HEK293 (cell line): ENCODE results near the gene ARHGAP21.
A peak's percentile ranks its signal among the peaks of the same experiment; 100 is the strongest.

Experiments
- EGR2 ChIP-seq: fragments of 450-650 bp; formaldehyde crosslinking; IDR thresholded peaks from 2 replicates; pipeline ENCODE4 v1.5.1; 2016; ENCODE audit warnings: low read depth, missing biosample characterization, missing genetic modification characterization
- FEZF1 ChIP-seq: fragments of 450-650 bp; formaldehyde crosslinking; IDR thresholded peaks from 2 replicates; pipeline ENCODE4 v1.5.1; 2016; ENCODE audit warnings: missing biosample characterization, missing genetic modification characterization
- GFI1B ChIP-seq: fragments of 450-650 bp; formaldehyde crosslinking; IDR thresholded peaks from 2 replicates; pipeline ENCODE4 v1.5.1; 2016; ENCODE audit warnings: missing biosample characterization, missing genetic modification characterization
- IKZF3 ChIP-seq: fragments of 450-650 bp; IDR thresholded peaks from 2 replicates; pipeline ENCODE4 v1.5.0; 2018; ENCODE audit warnings: missing biosample characterization, mild to moderate bottlenecking, missing genetic modification characterization, moderate library complexity
- KLF17 ChIP-seq: fragments of 450-650 bp; formaldehyde crosslinking; IDR thresholded peaks from 2 replicates; pipeline ENCODE4 v1.5.1; 2016; ENCODE audit warnings: missing biosample characterization, missing genetic modification characterization
- KLF8 ChIP-seq: fragments of 450-650 bp; formaldehyde crosslinking; IDR thresholded peaks from 2 replicates; pipeline ENCODE4 v1.5.1; 2016; ENCODE audit warnings: missing biosample characterization, missing genetic modification characterization
- PRDM10 ChIP-seq: fragments of 450-650 bp; formaldehyde crosslinking; IDR thresholded peaks from 2 replicates; pipeline ENCODE4 v1.5.1; 2016; ENCODE audit warnings: missing biosample characterization, missing genetic modification characterization
- SCRT2 ChIP-seq: fragments of 450-650 bp; formaldehyde crosslinking; IDR thresholded peaks from 2 replicates; pipeline ENCODE4 v1.5.1; 2016; ENCODE audit warnings: missing biosample characterization, missing genetic modification characterization
- YY2 ChIP-seq: fragments of 450-650 bp; formaldehyde crosslinking; IDR thresholded peaks from 2 replicates; pipeline ENCODE4 v1.5.1; 2016; ENCODE audit warnings: missing biosample characterization, missing genetic modification characterization
- ZBTB11 ChIP-seq: fragments of 450-650 bp; formaldehyde crosslinking; conservative IDR thresholded peaks from 2 replicates; pipeline ENCODE4 v1.5.1; 2016; ENCODE audit warnings: low read depth, missing biosample characterization, missing genetic modification characterization
- ZBTB44 ChIP-seq: fragments of 450-650 bp; IDR thresholded peaks from 2 replicates; pipeline ENCODE4 v1.5.1; 2018; ENCODE audit warnings: missing biosample characterization, mild to moderate bottlenecking, missing genetic modification characterization
- ZBTB48 ChIP-seq: fragments of 450-650 bp; formaldehyde crosslinking; IDR thresholded peaks from 2 replicates; pipeline ENCODE4 v1.5.1; 2016; ENCODE audit warnings: missing biosample characterization, missing genetic modification characterization
- ZBTB8A ChIP-seq: fragments of 450-650 bp; formaldehyde crosslinking; IDR thresholded peaks from 2 replicates; pipeline ENCODE4 v1.5.1; 2016; ENCODE audit warnings: missing biosample characterization, missing genetic modification characterization
- ZFHX2 ChIP-seq: fragments of 450-650 bp; formaldehyde crosslinking; conservative IDR thresholded peaks from 2 replicates; pipeline ENCODE4 v1.5.1; 2016; ENCODE audit warnings: missing biosample characterization, missing genetic modification characterization
- ZNF157 ChIP-seq: fragments of 450-650 bp; formaldehyde crosslinking; IDR thresholded peaks from 2 replicates; pipeline ENCODE4 v1.5.1; 2016; ENCODE audit warnings: missing biosample characterization, missing genetic modification characterization
- ZNF169 ChIP-seq: fragments of 450-650 bp; formaldehyde crosslinking; IDR thresholded peaks from 2 replicates; pipeline ENCODE4 v1.5.1; 2016; ENCODE audit warnings: missing biosample characterization, missing genetic modification characterization
- ZNF175 ChIP-seq: fragments of 450-650 bp; formaldehyde crosslinking; IDR thresholded peaks from 2 replicates; pipeline ENCODE4 v1.5.1; 2016; ENCODE audit warnings: missing biosample characterization, missing genetic modification characterization
- ZNF23 ChIP-seq: fragments of 450-650 bp; formaldehyde crosslinking; IDR thresholded peaks from 2 replicates; pipeline ENCODE4 v1.5.1; 2016; ENCODE audit warnings: missing biosample characterization, missing genetic modification characterization, borderline replicate concordance
- ZNF280C ChIP-seq: fragments of 450-650 bp; formaldehyde crosslinking; IDR thresholded peaks from 2 replicates; pipeline ENCODE4 v1.5.1; 2016; ENCODE audit warnings: missing biosample characterization, missing genetic modification characterization
- ZNF521 ChIP-seq: fragments of 450-650 bp; formaldehyde crosslinking; IDR thresholded peaks from 2 replicates; pipeline ENCODE4 v1.5.1; 2017; ENCODE audit warnings: missing biosample characterization, mild to moderate bottlenecking, missing genetic modification characterization
- ZNF555 ChIP-seq: fragments of 450-650 bp; formaldehyde crosslinking; conservative IDR thresholded peaks from 2 replicates; pipeline ENCODE4 v1.5.1; 2017; ENCODE audit warnings: missing biosample characterization, mild to moderate bottlenecking, missing genetic modification characterization, inconsistent platforms
- ZNF639 ChIP-seq: fragments of 450-650 bp; formaldehyde crosslinking; IDR thresholded peaks from 2 replicates; pipeline ENCODE4 v1.5.1; 2016; ENCODE audit warnings: missing biosample characterization, missing genetic modification characterization
- ZNF664 ChIP-seq: fragments of 450-650 bp; formaldehyde crosslinking; IDR thresholded peaks from 2 replicates; pipeline ENCODE4 v1.5.1; 2016; ENCODE audit warnings: missing biosample characterization, missing genetic modification characterization
- ZNF701 ChIP-seq: fragments of 450-650 bp; formaldehyde crosslinking; IDR thresholded peaks from 2 replicates; pipeline ENCODE4 v1.5.1; 2016; ENCODE audit warnings: missing biosample characterization, missing genetic modification characterization
- ZNF76 ChIP-seq: fragments of 450-650 bp; formaldehyde crosslinking; IDR thresholded peaks from 2 replicates; pipeline ENCODE4; 2016; ENCODE audit warnings: low read depth, missing biosample characterization, missing genetic modification characterization, borderline replicate concordance
- ZNF776 ChIP-seq: fragments of 450-650 bp; formaldehyde crosslinking; IDR thresholded peaks from 2 replicates; pipeline ENCODE4 v1.5.0; 2017; ENCODE audit warnings: missing biosample characterization, missing genetic modification characterization, borderline replicate concordance
- ZNF792 ChIP-seq: fragments of 450-650 bp; formaldehyde crosslinking; IDR thresholded peaks from 2 replicates; pipeline ENCODE4 v1.5.1; 2016; ENCODE audit warnings: missing biosample characterization, missing genetic modification characterization
- ZSCAN16 ChIP-seq: fragments of 450-650 bp; formaldehyde crosslinking; IDR thresholded peaks from 2 replicates; pipeline ENCODE4 v1.5.1; 2016; ENCODE audit warnings: missing biosample characterization, missing genetic modification characterization

The ARHGAP21 gene

GRCh38 chr10:24723788-24724380 is at the start of gene ARHGAP21 (continued):
- peak; percentile 44; the same call in 1 of the 2 replicates for TF ChIP-seq ZBTB8A (tag by site-specific recombination)
- no peak for TF ChIP-seq ZNF555 (tag by site-specific recombination)
- peak; percentile 62 for TF ChIP-seq KLF8 (tag by site-specific recombination)
- TF ChIP-seq SCRT2 = no peak
- no peak for TF ChIP-seq ZBTB44 (tag by site-specific recombination)
- no peak for TF ChIP-seq ZNF639 (tag by site-specific recombination)
- no peak for TF ChIP-seq GFI1B (tag by site-specific recombination)
- 0 out of 2 replicates have a peak, but pooled peaks have one; percentile 74 for TF ChIP-seq ZBTB48 (tag by site-specific recombination)
- no peak for TF ChIP-seq ZNF23 (tag by site-specific recombination)
- no peak for TF ChIP-seq ZNF792 (tag by site-specific recombination)
- TF ChIP-seq FEZF1 (tag by site-specific recombination) = no peak
- TF ChIP-seq PRDM10 (tag by site-specific recombination) = peak; percentile 91
- peak; percentile 93 for TF ChIP-seq IKZF3 (tag by site-specific recombination)
- no peak for TF ChIP-seq ZNF280C (tag by site-specific recombination)
- no peak for TF ChIP-seq ZNF664 (tag by site-specific recombination)
- no peak for TF ChIP-seq ZNF701
- peak; percentile 86 for TF ChIP-seq EGR2 (tag by site-specific recombination)
- TF ChIP-seq ZNF175 (tag by site-specific recombination) = no peak
- no peak for TF ChIP-seq ZBTB11 (tag by site-specific recombination)
- TF ChIP-seq ZNF776 = no peak
- no peak for TF ChIP-seq ZNF157 (tag by site-specific recombination)
- no peak for TF ChIP-seq YY2 (tag by site-specific recombination)
- TF ChIP-seq ZNF169 (tag by site-specific recombination) = no peak
- no peak for TF ChIP-seq ZNF76 (tag by site-specific recombination)
- TF ChIP-seq ZNF521 (tag by site-specific recombination) = no peak
- no peak for TF ChIP-seq KLF17 (tag by site-specific recombination)
- peak; percentile 85 for TF ChIP-seq ZFHX2 (tag by site-specific recombination)
- TF ChIP-seq ZSCAN16 (tag by site-specific recombination) = no peak
